Activated CD4-positive, alpha-beta T cell treated with anti-CD3 and anti-CD28 coated beads for 48 hours (primary cell): ENCODE measurements around the gene ABHD14A.

Source experiments
- DNase-seq: peaks from one replicate; pipeline ENCODE4 v3.0.0-alpha.2; 2020

The ABHD14A gene

GRCh38 chr3:52022323-52023100, 47.6 kb downstream of the ABHD14A start:
- DNase-seq, result no peak

GRCh38 chr3:52023101-52023770, 48.4 kb downstream of the ABHD14A start:
- DNase-seq, result no peak

DNA sequence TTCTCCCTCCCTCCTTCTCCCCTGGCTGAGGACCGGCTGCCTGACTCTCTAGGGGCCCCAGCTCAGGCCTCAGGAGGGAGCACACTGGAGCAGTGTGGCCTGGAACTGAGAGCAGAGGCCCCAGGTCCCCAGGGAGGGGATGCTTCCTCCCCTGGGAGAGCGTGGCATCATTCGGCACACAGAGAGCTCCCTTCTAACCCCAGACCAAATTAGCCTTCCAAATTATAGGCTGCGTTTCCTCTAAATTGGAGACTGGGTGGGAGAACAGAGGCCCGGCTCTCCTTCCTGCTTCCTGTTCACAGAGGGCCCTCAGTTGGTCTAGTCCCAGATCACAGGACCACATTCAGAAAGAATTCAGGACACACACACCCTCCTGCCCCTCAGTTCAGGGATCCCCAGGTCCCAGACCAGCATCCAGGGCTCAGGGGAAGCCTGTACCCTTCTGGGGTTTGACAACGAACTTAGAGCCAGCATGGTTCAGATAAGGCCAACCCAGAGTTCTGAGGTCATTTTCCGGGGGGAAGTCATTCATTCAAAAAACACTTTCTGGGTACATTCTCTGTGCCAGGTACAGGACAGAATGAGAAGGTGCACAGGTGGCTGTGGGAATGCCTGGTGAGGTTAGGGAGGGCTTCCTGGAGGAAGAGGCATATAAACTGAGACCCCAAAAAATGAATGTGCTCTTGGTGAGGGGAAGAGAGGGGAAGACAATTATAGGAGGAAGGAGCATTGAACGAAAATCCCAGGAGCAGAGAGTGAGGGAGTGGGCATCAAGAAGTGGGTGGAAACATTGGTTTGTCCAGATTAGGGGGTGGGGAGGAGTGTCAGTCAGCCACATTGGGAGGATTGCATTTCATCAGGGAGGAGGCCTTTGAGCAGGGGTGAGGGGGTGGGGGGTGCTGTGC, 49.2 kb downstream of the ABHD14A start:
- no peak for DNase-seq

- DNase-seq, result no peak
These were observed 50.0 kb downstream of the ABHD14A start for GRCh38 chr3:52024765-52025452.

DNA sequence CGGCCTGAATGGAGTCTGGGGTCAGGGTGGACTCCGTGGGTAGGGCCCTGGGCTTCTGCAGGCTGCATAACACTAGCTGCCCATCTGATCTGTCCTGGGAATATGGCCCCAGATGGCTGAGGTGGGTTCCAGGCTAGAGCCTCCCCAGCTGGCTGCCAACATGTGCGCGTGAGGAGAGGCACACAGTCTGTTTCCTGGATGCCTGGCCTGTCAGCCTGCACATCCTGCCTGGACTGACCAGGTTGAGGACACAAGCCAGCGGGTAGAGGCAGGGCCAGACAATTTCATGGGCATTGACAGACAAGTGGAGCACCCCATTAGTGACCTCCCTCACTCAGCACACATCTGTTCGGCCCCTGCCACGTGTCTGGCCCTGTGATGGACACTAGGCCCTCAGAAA, 50.6 kb downstream of the ABHD14A start:
- no peak for DNase-seq

GRCh38 chr3:52026041-52026440, 51.2 kb downstream of the ABHD14A start:
- no peak for DNase-seq

GRCh38 chr3:52028572-52028971, 53.7 kb downstream of the ABHD14A start:
- DNase-seq, result no peak

GRCh38 chr3:52029053-52029452, 54.2 kb downstream of the ABHD14A start:
- no peak for DNase-seq

GRCh38 chr3:52029535-52029934, 54.7 kb downstream of the ABHD14A start:
- no peak for DNase-seq
